ENCODE data around the gene ERFE.

- TF ChIP-seq CTCF (conservative IDR thresholded peaks at IDR 0.05) (no peak), EZH2 (IDR thresholded peaks at IDR 0.05; ENCODE audit: low read depth) (no peak)
Observed at GRCh38 chr2:238180554-238180953, 21.8 kb downstream of the ERFE start.
